ENCODE data around the gene CABLES2.

The CABLES2 gene

GRCh38 chr20:62347445-62347844 is 59.6 kb downstream of the CABLES2 start:
- Histone ChIP-seq H3K27ac (ENCODE audit: low read depth, low read length, severe bottlenecking) (no peak overlapping the region), H3K9me3 (ENCODE audit: control insufficient read depth, low read length) (no peaks in the 10 kb centered on the region), H3K4me1 (ENCODE audit: control insufficient read depth, insufficient read depth, low read length, poor library complexity, severe bottlenecking) (no peaks in the 10 kb centered on the region), H3K4me3 (ENCODE audit: extremely low read depth, insufficient read depth, low read length, poor library complexity, severe bottlenecking) (no peak overlapping the region), H3K36me3 (ENCODE audit: control insufficient read depth, insufficient read depth, low read length) (peaks cover 68% of the 10 kb centered on the region)
- 83 to 86% methylated on average over 8 to 9 of the region's 9 CpGs for WGBS, 2 experiments (ENCODE audit: insufficient coverage in 2 of 2)

- WGBS, 2 experiments (ENCODE audit: insufficient coverage in 2 of 2): 96 to 100% methylated on average over 5 to 10 of the region's 10 CpGs
- H3K36me3 ChIP-seq (ENCODE audit: control insufficient read depth, insufficient read depth, low read length): peaks cover 71% of the 10 kb centered on the region
- no peaks in the 10 kb centered on the region for H3K4me1 ChIP-seq (ENCODE audit: control insufficient read depth, insufficient read depth, low read length, poor library complexity, severe bottlenecking)
- no peak overlapping the region for H3K27ac ChIP-seq (ENCODE audit: low read depth, low read length, severe bottlenecking)
- no peak overlapping the region for H3K4me3 ChIP-seq (ENCODE audit: extremely low read depth, insufficient read depth, low read length, poor library complexity, severe bottlenecking)
- no peaks in the 10 kb centered on the region for H3K9me3 ChIP-seq (ENCODE audit: control insufficient read depth, low read length)
Measured at GRCh38 chr20:62347151-62347404, 60.0 kb downstream of the CABLES2 start.

GRCh38 chr20:62346398-62347150 is 60.5 kb downstream of the CABLES2 start:
- H3K9me3 ChIP-seq (ENCODE audit: control insufficient read depth, low read length): no peaks in the 10 kb centered on the region
- no peak overlapping the region for H3K4me3 ChIP-seq (ENCODE audit: extremely low read depth, insufficient read depth, low read length, poor library complexity, severe bottlenecking)
- H3K4me1 ChIP-seq (ENCODE audit: control insufficient read depth, insufficient read depth, low read length, poor library complexity, severe bottlenecking): no peaks in the 10 kb centered on the region
- H3K27ac ChIP-seq (ENCODE audit: low read depth, low read length, severe bottlenecking): no peak overlapping the region
- peaks cover 71% of the 10 kb centered on the region for H3K36me3 ChIP-seq (ENCODE audit: control insufficient read depth, insufficient read depth, low read length)
- 96 to 98% methylated on average over 25 to 29 of the region's 34 CpGs for WGBS, 2 experiments (ENCODE audit: insufficient coverage in 2 of 2)

- Histone ChIP-seq H3K4me3 (ENCODE audit: extremely low read depth, insufficient read depth, low read length, poor library complexity, severe bottlenecking) (no peak overlapping the region), H3K4me1 (ENCODE audit: control insufficient read depth, insufficient read depth, low read length, poor library complexity, severe bottlenecking) (no peaks in the 10 kb centered on the region), H3K9me3 (ENCODE audit: control insufficient read depth, low read length) (no peaks in the 10 kb centered on the region), H3K27ac (ENCODE audit: low read depth, low read length, severe bottlenecking) (no peak overlapping the region), H3K36me3 (ENCODE audit: control insufficient read depth, insufficient read depth, low read length) (peaks cover 70% of the 10 kb centered on the region)
- WGBS, 2 experiments (ENCODE audit: insufficient coverage in 2 of 2): 90 to 93% methylated on average over 23 to 24 of the region's 25 CpGs
Measured at GRCh38 chr20:62345681-62346370, 61.3 kb downstream of the CABLES2 start.

- Histone ChIP-seq H3K27ac (ENCODE audit: low read depth, low read length, severe bottlenecking) (no peak overlapping the region), H3K4me3 (ENCODE audit: extremely low read depth, insufficient read depth, low read length, poor library complexity, severe bottlenecking) (no peak overlapping the region)
- 89 to 90% methylated on average over 9 to 10 of the region's 10 CpGs for WGBS, 2 experiments (ENCODE audit: insufficient coverage in 2 of 2)
Measured at GRCh38 chr20:62344782-62345181, 62.3 kb downstream of the CABLES2 start.

GRCh38 chr20:62344092-62344491 is 63.0 kb downstream of the CABLES2 start:
- H3K36me3 ChIP-seq (ENCODE audit: control insufficient read depth, insufficient read depth, low read length): peaks cover 73% of the 10 kb centered on the region
- 100% methylated on average over 2 of the region's 5 CpGs for WGBS, 2 experiments (ENCODE audit: insufficient coverage in 2 of 2)
- H3K27ac ChIP-seq (ENCODE audit: low read depth, low read length, severe bottlenecking): no peak overlapping the region
- H3K4me3 ChIP-seq (ENCODE audit: extremely low read depth, insufficient read depth, low read length, poor library complexity, severe bottlenecking): no peak overlapping the region
- H3K9me3 ChIP-seq (ENCODE audit: control insufficient read depth, low read length): no peaks in the 10 kb centered on the region
- H3K4me1 ChIP-seq (ENCODE audit: control insufficient read depth, insufficient read depth, low read length, poor library complexity, severe bottlenecking): no peaks in the 10 kb centered on the region

More at GRCh38 chr20:62344782-62345181, 62.3 kb downstream of the CABLES2 start:
- H3K9me3 ChIP-seq (ENCODE audit: control insufficient read depth, low read length): no peaks in the 10 kb centered on the region
- no peaks in the 10 kb centered on the region for H3K4me1 ChIP-seq (ENCODE audit: control insufficient read depth, insufficient read depth, low read length, poor library complexity, severe bottlenecking)
- H3K36me3 ChIP-seq (ENCODE audit: control insufficient read depth, insufficient read depth, low read length): peaks cover 71% of the 10 kb centered on the region

- WGBS, 2 experiments (ENCODE audit: insufficient coverage in 2 of 2): 96% methylated on average over 8 of the region's 10 CpGs
- peaks cover 69% of the 10 kb centered on the region for H3K36me3 ChIP-seq (ENCODE audit: control insufficient read depth, insufficient read depth, low read length)
- no peaks in the 10 kb centered on the region for H3K9me3 ChIP-seq (ENCODE audit: control insufficient read depth, low read length)
- H3K4me3 ChIP-seq (ENCODE audit: extremely low read depth, insufficient read depth, low read length, poor library complexity, severe bottlenecking): no peak overlapping the region
- H3K4me1 ChIP-seq (ENCODE audit: control insufficient read depth, insufficient read depth, low read length, poor library complexity, severe bottlenecking): no peaks in the 10 kb centered on the region
- no peak overlapping the region for H3K27ac ChIP-seq (ENCODE audit: low read depth, low read length, severe bottlenecking)
Measured at GRCh38 chr20:62342910-62343309, 64.2 kb downstream of the CABLES2 start.

- Histone ChIP-seq H3K9me3 (ENCODE audit: control insufficient read depth, low read length) (no peaks in the 10 kb centered on the region), H3K27ac (ENCODE audit: low read depth, low read length, severe bottlenecking) (no peak overlapping the region), H3K4me1 (ENCODE audit: control insufficient read depth, insufficient read depth, low read length, poor library complexity, severe bottlenecking) (no peaks in the 10 kb centered on the region), H3K4me3 (ENCODE audit: extremely low read depth, insufficient read depth, low read length, poor library complexity, severe bottlenecking) (no peak overlapping the region), H3K36me3 (ENCODE audit: control insufficient read depth, insufficient read depth, low read length) (peaks cover 62% of the 10 kb centered on the region)
- WGBS, 2 experiments (ENCODE audit: insufficient coverage in 2 of 2): 86 to 88% methylated on average over 9 to 13 of the region's 14 CpGs
Measured at GRCh38 chr20:62339647-62340062, 67.4 kb downstream of the CABLES2 start.
